ENCODE results near the gene PRKCB. TPM values are rescaled to one million over a fixed set of nuclear protein-coding genes. Genes with fewer than 3 reads are reported as not detected.

Gene PRKCB
- total and polyA plus RNA-seq, 12 donors = 0.30 to 8.8 (median 1.1) TPM

- intact Hi-C loops (cut with DNase I) = loop anchor here in 1 of 10 donors (10.0 kb wide), 1 partner anchor 197 kb away; no protein-coding TSS in a partner anchor
Measured at GRCh38 chr16:24001710-24002109, 165.9 kb downstream of the PRKCB start.

GRCh38 chr16:24002619-24003018, 166.8 kb downstream of the PRKCB start:
- no peak for ATAC-seq
- H3K27me3 ChIP-seq = peaks cover 0 to 33% (median 4%) of the 10 kb centered on the region in 7 donors

More at GRCh38 chr16:24001710-24002109, 165.9 kb downstream of the PRKCB start:
- Histone ChIP-seq H3K4me1 (no peaks in the 10 kb centered on the region), H3K27ac (no peak overlapping the region), H3K4me3 (no peak overlapping the region), H3K27me3 (peaks cover 0 to 24% (median 4%) of the 10 kb centered on the region in 7 donors), H3K36me3 (no peaks in the 10 kb centered on the region), H3K9me3 (no peaks in the 10 kb centered on the region)
- DNase-seq = no peak
- no peak for TF ChIP-seq CTCF (IDR thresholded peaks at IDR 0.05)
- WGBS, 2 donors = 80 to 84% methylated on average over 1 of the region's 1 CpG
- no peak for ATAC-seq

GRCh38 chr16:24005577-24005976, 169.8 kb downstream of the PRKCB start:
- no peak for ATAC-seq
- Histone ChIP-seq H3K4me3 (no peak overlapping the region), H3K4me1 (peaks cover 0 to 15% (median 0%) of the 10 kb centered on the region in 9 donors), H3K36me3 (no peaks in the 10 kb centered on the region), H3K27ac (no peak overlapping the region), H3K27me3 (peaks cover 0 to 34% (median 4%) of the 10 kb centered on the region in 7 donors), H3K9me3 (no peaks in the 10 kb centered on the region)
- intact Hi-C loops (cut with DNase I) = loop anchor here in 1 of 10 donors (10.0 kb wide), 1 partner anchor 201 kb away; no protein-coding TSS in a partner anchor
- 62 to 69% methylated on average over 6 of the region's 6 CpGs for WGBS, 2 donors
- no peak for TF ChIP-seq CTCF (IDR thresholded peaks at IDR 0.05)
- no peak for DNase-seq

More at GRCh38 chr16:24002619-24003018, 166.8 kb downstream of the PRKCB start:
- Histone ChIP-seq H3K4me1 (no peaks in the 10 kb centered on the region), H3K36me3 (no peaks in the 10 kb centered on the region), H3K9me3 (no peaks in the 10 kb centered on the region), H3K4me3 (no peak overlapping the region), H3K27ac (no peak overlapping the region)
- intact Hi-C loops (cut with DNase I) = loop anchor here in 1 of 10 donors (10.0 kb wide), 1 partner anchor 198 kb away; no protein-coding TSS in a partner anchor
- 83 to 87% methylated on average over 4 of the region's 4 CpGs for WGBS, 2 donors
- no peak for DNase-seq
- TF ChIP-seq CTCF (IDR thresholded peaks at IDR 0.05) = no peak

- TF ChIP-seq CTCF (IDR thresholded peaks at IDR 0.05) = no peak
- Histone ChIP-seq H3K4me1 (peaks cover 0 to 15% (median 0%) of the 10 kb centered on the region in 9 donors), H3K4me3 (no peak overlapping the region), H3K27me3 (peaks cover 0 to 35% (median 12%) of the 10 kb centered on the region in 7 donors), H3K36me3 (no peaks in the 10 kb centered on the region), H3K9me3 (no peaks in the 10 kb centered on the region), H3K27ac (no peak overlapping the region)
- no peak for DNase-seq
- intact Hi-C loops (cut with DNase I) = loop anchor here in 1 of 10 donors (10.0 kb wide), 1 partner anchor 203 kb away; no protein-coding TSS in a partner anchor
- WGBS, 2 donors = 76 to 78% methylated on average over 7 of the region's 7 CpGs
- ATAC-seq = no peak
Measured at GRCh38 chr16:24007391-24007790, 171.6 kb downstream of the PRKCB start.
